ENCODE results near the gene PDE10A.

The PDE10A gene

GRCh38 chr6:165662749-165663376, at the start of gene PDE10A:
PDE10A (minus strand) TSS chr6:165663241; CDS start chr6:165662811, 430 bp downstream.
- DNase-seq, result no peak

GRCh38 chr6:165708985-165709576, 46.0 kb upstream of the PDE10A start:
- DNase-seq, result no peak

GRCh38 chr6:165707067-165707853, 44.2 kb upstream of the PDE10A start:
- no peak for DNase-seq

GRCh38 chr6:165705941-165706340, 42.9 kb upstream of the PDE10A start:
- no peak for DNase-seq

DNA sequence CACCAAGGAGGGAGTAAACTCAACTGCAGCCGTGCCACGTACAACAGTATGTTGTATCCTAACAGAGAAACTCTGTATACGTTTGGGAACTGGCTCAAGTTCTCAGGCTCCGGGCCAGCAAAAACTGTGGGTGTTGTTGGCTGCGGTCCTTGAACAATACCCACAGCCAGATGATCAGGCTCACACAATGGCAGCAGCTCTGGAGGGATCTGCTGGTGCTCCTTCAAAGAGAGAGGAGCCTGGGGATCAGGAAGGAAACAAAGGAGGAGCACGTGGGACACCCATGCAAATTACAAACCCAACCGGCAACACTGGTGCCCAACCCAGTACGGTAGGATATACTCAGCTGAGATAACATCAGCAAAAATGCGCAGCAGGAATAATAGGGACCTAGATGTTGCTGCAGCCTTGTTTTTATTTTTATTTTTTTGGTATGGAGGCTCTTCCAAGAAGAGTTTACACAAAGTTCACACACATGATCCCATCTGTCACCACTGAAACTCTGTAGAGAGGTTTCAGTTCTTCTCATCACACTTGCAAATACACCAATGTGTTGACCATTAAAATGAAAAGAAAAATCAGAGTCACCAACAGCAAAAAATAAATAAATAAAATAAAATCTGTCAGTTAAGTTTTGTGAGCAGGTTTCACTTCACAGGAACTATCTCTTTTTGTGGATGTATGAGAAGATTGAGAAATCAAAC, 41.2 kb upstream of the PDE10A start:
- DNase-seq, result peak; percentile 31 to 53

GRCh38 chr6:165702669-165703068, 39.6 kb upstream of the PDE10A start:
- no peak for DNase-seq

GRCh38 chr6:165701564-165702354, 38.7 kb upstream of the PDE10A start:
- no peak for DNase-seq

GRCh38 chr6:165701005-165701404, 38.0 kb upstream of the PDE10A start:
- DNase-seq, result no peak

- DNase-seq, result no peak
Measured at GRCh38 chr6:165698868-165699267, 35.8 kb upstream of the PDE10A start.

- no peak for DNase-seq
Measured at GRCh38 chr6:165697171-165697570, 34.1 kb upstream of the PDE10A start.

DNA sequence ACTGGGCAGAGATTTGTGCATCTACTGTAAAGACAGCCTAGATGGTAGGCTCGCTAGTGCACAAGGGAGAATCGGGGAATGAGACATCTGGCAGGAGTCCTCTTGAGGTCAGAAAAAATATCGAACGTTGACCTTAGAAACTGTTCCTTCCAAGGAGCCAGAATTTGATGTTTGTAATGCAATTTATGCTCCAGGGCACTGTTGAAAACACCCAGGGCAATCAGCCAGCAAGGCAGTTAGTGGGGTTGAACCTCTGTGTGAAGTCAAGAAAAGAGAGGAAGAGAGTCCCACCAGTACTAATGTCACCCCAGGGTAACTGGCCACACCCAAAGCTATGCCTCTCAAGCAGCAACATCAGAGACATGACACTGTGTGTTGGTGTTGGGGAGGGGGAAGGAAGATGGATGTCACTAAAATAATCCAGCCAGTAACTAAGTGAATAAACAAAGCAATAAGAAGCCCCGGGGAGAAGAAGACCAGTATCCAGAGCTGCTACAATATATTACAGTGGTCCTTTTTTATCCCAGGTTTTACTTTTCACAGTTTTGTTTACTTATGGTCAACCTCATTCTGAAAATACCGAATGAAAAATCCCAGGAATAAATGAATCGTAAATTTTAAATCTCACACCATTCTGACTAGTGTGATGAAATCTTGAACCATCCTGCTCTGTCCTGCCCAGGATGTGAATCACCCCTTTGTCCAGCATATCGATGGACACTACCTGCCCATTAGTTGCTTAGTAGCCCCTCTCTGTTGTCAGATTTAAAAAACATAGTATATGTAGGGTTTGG, 32.9 kb upstream of the PDE10A start:
- no peak for DNase-seq

GRCh38 chr6:165694296-165694695, 31.3 kb upstream of the PDE10A start:
- no peak for DNase-seq

GRCh38 chr6:165692106-165692653, 29.1 kb upstream of the PDE10A start:
- DNase-seq, result no peak

DNA sequence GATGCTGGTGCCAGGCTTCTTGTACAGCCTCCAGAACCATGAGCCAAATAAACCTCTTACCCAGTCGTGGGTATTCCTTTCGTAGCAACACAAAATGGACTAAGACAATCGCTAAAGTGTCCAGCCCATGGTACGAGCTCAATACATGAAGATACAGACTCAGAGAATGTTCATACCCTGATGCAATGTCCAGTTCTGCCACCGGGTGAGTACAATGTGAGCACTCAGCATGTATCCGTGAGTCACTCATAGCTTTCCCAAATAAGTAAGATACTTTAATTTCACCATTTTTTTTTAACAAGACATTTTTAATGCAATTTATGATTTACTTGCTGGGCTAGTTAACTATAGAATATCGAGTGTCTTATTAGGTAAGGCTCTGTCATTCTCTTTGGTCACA, 26.7 kb upstream of the PDE10A start:
- no peak for DNase-seq

GRCh38 chr6:165686596-165687365, 23.7 kb upstream of the PDE10A start:
- DNase-seq, result no peak

DNA sequence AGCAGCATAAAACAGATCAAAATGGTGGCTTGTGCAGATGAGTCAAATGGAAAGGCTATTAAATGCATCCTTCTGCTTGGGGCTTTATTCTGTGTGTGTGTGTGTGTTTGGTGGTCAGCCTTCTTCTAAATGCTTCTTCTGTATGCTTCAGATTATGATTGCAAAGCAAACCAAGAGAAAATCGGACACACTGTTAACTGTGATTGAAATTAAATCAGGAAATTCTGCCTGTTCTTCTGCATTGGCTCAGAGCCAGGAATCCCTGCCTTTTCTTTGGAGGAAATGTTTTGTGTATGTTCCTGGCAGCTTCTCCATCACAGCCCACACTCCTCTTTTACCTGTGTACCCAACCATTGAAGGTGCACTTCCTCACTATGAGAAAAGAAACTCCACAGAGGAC, 22.3 kb upstream of the PDE10A start:
- DNase-seq, result no peak

DNA sequence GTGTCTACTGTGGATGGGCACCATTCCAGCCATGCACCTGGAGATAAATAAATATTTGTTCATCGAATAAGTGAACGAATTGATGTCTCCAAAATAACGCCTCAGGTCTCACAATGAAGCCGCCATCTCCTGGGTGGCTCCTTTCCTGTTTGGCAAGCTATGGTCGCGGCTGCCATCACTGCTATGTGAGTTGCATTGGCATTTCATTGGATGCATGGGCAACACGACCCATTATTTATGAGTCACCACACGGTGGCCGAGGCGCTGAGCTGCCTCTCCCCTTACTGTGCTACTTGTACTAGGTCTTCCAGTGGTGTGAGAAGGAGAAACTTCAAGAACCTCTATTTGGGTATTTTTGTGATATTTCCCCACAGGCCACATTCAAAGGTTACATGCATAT, 21.3 kb upstream of the PDE10A start:
- DNase-seq, result no peak

GRCh38 chr6:165680975-165681374, 17.9 kb upstream of the PDE10A start:
- DNase-seq, result no peak

DNA sequence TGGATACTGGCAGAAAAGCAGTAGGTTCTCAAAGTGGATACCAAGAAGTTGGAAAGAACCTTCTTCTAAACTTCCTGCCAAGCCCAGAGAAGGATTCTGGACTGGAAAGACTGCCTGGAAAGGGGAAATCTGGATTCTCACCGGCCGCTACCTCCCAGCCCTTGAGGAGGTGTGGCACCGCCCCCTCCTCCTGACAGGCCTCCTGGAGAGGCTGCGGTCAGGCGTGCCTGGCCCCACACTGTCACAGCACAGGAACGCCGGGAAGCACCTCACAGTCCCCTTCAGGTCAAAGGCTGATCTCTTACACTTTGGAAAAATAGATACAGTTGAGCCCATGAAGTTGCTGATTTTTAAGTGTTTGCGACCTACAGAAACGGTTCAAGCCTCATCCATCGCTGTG, 16.3 kb upstream of the PDE10A start:
- DNase-seq, result no peak

- no peak for DNase-seq
Measured at GRCh38 chr6:165678904-165679303, 15.9 kb upstream of the PDE10A start.

GRCh38 chr6:165678429-165678828, 15.4 kb upstream of the PDE10A start:
- DNase-seq, result no peak
